ENCODE data around the gene CALML6. TPM values are rescaled to one million over a fixed set of nuclear protein-coding genes. Genes with fewer than 3 reads are reported as not detected.
"Not testable (repeated sequence)": the region's sequence is repeated elsewhere in the genome, so short reads cannot be mapped to it uniquely, and the experiment has no call there.

The CALML6 gene
- total RNA-seq, 1 donor from 2014 or later = 108 TPM

GRCh38 chr1:1925437-1926345 is 10.6 kb downstream of the CALML6 start:
- DNase-seq = no peak

GRCh38 chr1:1926346-1926811 is 11.3 kb downstream of the CALML6 start:
- no peak for DNase-seq

GRCh38 chr1:1926886-1927660 is 12.0 kb downstream of the CALML6 start:
- DNase-seq = no peak

- DNase-seq = no peak
Measured at GRCh38 chr1:1927751-1928150, 12.7 kb downstream of the CALML6 start.

- DNase-seq = no peak
Measured at GRCh38 chr1:1928231-1929101, 13.4 kb downstream of the CALML6 start.

GRCh38 chr1:1929102-1929638 is 14.1 kb downstream of the CALML6 start:
- no peak for DNase-seq

GRCh38 chr1:1929639-1930545 is 14.8 kb downstream of the CALML6 start:
- no peak for DNase-seq

GRCh38 chr1:1934848-1935247 is 19.8 kb downstream of the CALML6 start:
- DNase-seq = not testable (repeated sequence)

- no peak for DNase-seq
Measured at GRCh38 chr1:1937061-1937460, 22.0 kb downstream of the CALML6 start.

- no peak for DNase-seq
Measured at GRCh38 chr1:1937549-1938275, 22.7 kb downstream of the CALML6 start.

GRCh38 chr1:1938276-1938573 is 23.2 kb downstream of the CALML6 start:
- no peak for DNase-seq

GRCh38 chr1:1938613-1939295 is 23.7 kb downstream of the CALML6 start:
- DNase-seq = no peak

GRCh38 chr1:1939296-1940122 is 24.4 kb downstream of the CALML6 start:
- DNase-seq = no peak

- no peak for DNase-seq
Measured at GRCh38 chr1:1940123-1940425, 25.0 kb downstream of the CALML6 start.

GRCh38 chr1:1941211-1941841 is 26.3 kb downstream of the CALML6 start:
- no peak for DNase-seq

- no peak for DNase-seq
Measured at GRCh38 chr1:1941868-1942752, 27.1 kb downstream of the CALML6 start.

Data from tongue (tissue), 2 donors.